HepG2 (cell line): ENCODE results near the gene LDLRAP1. TPM values are rescaled to one million over a fixed set of nuclear protein-coding genes. Genes with fewer than 3 reads are reported as not detected.

Source experiments
- ATAC-seq: fragments of 200-7000 bp; cut with Tn5 transposase; 3 replicates; pipeline ENCODE4 v1.9.1; 2020; ENCODE audit warnings: mild to moderate bottlenecking, moderate library complexity
- BruUV-seq: library from RNA; stranded (reverse); fragments of 400-500 nt; replicated peaks from 2 replicates; lab custom pipeline; 2021; lab: Mats Ljungman, UMichigan
- CTCF ChIA-PET: fragments of 300-600 bp; formaldehyde crosslinking; extraction: SDS; loops from one replicate; lab custom pipeline; 2021; ENCODE audit warnings: low total read pairs, inconsistent platforms, low intra/inter-chr PET ratio; lab: Yijun Ruan, JAX
- POLR2A ChIA-PET: fragments of 350-600 bp; sonication (Branson Sonifier 250); formaldehyde crosslinking; loops from one replicate; lab custom pipeline; 2020; ENCODE audit warnings: antibody characterized with exemption, inconsistent platforms; lab: Yijun Ruan, JAX
- DNase-seq: peaks from one replicate; pipeline ENCODE4 v3.0.0-alpha.2; 2015; ENCODE audit warnings: low spot score
- FAIRE-seq: peaks from 3 replicates; lab custom pipeline; 2011; peaks lifted over from hg19 to GRCh38; lab: Jason Lieb, UNC
- H2AFZ ChIP-seq: one replicate; pipeline ENCODE4 v1.6.1; 2011; ENCODE audit warnings: low read length, inconsistent platforms
- H3K27ac ChIP-seq: fragments of 300-600 bp; 3 replicates; pipeline ENCODE4 v1.8.0; 2011; ENCODE audit warnings: mixed run types, mild to moderate bottlenecking, mixed read lengths, low read length, inconsistent platforms; ENCODE audit not compliant: insufficient read depth; ENCODE audit errors: extremely low read length
- H3K27me3 ChIP-seq, 2 experiments: fragments of 200-600 bp in 1 of 2; 2 replicates in 1 of 2; 3 replicates in 1 of 2; pipeline versions ENCODE4 v1.6.0 to v1.8.0; 2011; ENCODE audit warnings: low read length in 2 of 2, mild to moderate bottlenecking in 2 of 2, moderate library complexity in 2 of 2, inconsistent platforms in 1 of 2; ENCODE audit not compliant: insufficient read depth in 2 of 2, control insufficient read depth in 1 of 2
- H3K36me3 ChIP-seq, 2 experiments: fragments of 200-600 bp in 1 of 2; replicated peaks in 1 of 2; 2 replicates in 1 of 2; 3 replicates in 1 of 2; pipeline versions ENCODE4 v1.5.1 to v1.8.0; 2011; ENCODE audit warnings: low read length in 2 of 2, inconsistent platforms in 1 of 2; ENCODE audit not compliant: insufficient read depth in 2 of 2, control insufficient read depth in 1 of 2
- H3K4me1 ChIP-seq: 2 replicates; pipeline ENCODE4 v1.5.1; 2012; ENCODE audit warnings: low read length, inconsistent platforms; ENCODE audit not compliant: insufficient read depth
- H3K4me2 ChIP-seq: 2 replicates; pipeline ENCODE4 v1.6.0; 2011; ENCODE audit warnings: low read depth, low read length, inconsistent platforms
- H3K4me3 ChIP-seq, 3 experiments: fragments of 200-600 bp in 1 of 3; sonication (generic), shearing (Covaris generic) in 1 of 3; replicated peaks in 1 of 3; 2 replicates each; pipeline ENCODE4 v1.5.1; 2011 to 2016; ENCODE audit warnings: low read length in 3 of 3, inconsistent platforms in 2 of 3, low read depth in 2 of 3, mild to moderate bottlenecking in 2 of 3, control low read depth in 1 of 3, mixed read lengths in 1 of 3; ENCODE audit not compliant: insufficient read depth in 1 of 3
- H3K79me2 ChIP-seq: one replicate; pipeline ENCODE4 v1.6.1; 2011; ENCODE audit warnings: low read length, inconsistent platforms; ENCODE audit not compliant: insufficient read depth
- H3K9ac ChIP-seq: 2 replicates; pipeline ENCODE4 v1.6.0; 2011; ENCODE audit warnings: mild to moderate bottlenecking, low read depth, low read length, inconsistent platforms; ENCODE audit not compliant: insufficient read depth
- H3K9me3 ChIP-seq: 2 replicates; pipeline ENCODE4 v1.5.1; 2012; ENCODE audit warnings: mild to moderate bottlenecking, low read length
- H4K20me1 ChIP-seq: 2 replicates; pipeline ENCODE4 v1.6.0; 2011; ENCODE audit warnings: inconsistent platforms, mild to moderate bottlenecking, low read length, moderate library complexity; ENCODE audit not compliant: insufficient read depth
- AGO1 ChIP-seq: fragments of 200-400 bp; formaldehyde crosslinking; IDR thresholded peaks from 2 replicates; pipeline ENCODE4 v1.6.1; 2017; ENCODE audit warnings: mild to moderate bottlenecking, low read depth, low read length, moderate library complexity; ENCODE audit not compliant: poor library complexity, severe bottlenecking
- MAZ ChIP-seq, 2 experiments: sonication (generic) in 1 of 2; formaldehyde crosslinking in 1 of 2; IDR thresholded peaks; 2 replicates each; pipeline versions ENCODE4 v1.5.0 to v1.6.1; 2012 to 2020; ENCODE audit warnings: low read depth in 2 of 2, mild to moderate bottlenecking in 2 of 2, borderline replicate concordance in 1 of 2, improper control_type of control experiment in 1 of 2, low read length in 1 of 2, missing genetic modification reagents in 1 of 2, moderate library complexity in 1 of 2
- MTF2 ChIP-seq: sonication (generic); formaldehyde crosslinking; IDR thresholded peaks from 2 replicates; pipeline ENCODE4 v1.5.0; 2020; ENCODE audit warnings: missing genetic modification reagents, borderline replicate concordance
- MXD1 ChIP-seq: sonication (generic); formaldehyde crosslinking; IDR thresholded peaks from 2 replicates; pipeline ENCODE4 v1.4.0; 2020; ENCODE audit warnings: mild to moderate bottlenecking, missing genetic modification reagents
- PPARG ChIP-seq: conservative IDR thresholded peaks from 2 replicates; pipeline ENCODE4 v1.6.1; 2016; ENCODE audit warnings: missing biosample characterization, missing genetic modification reagents
- RFXANK ChIP-seq: IDR thresholded peaks from 2 replicates; pipeline ENCODE4 v1.6.1; 2016
- SUZ12 ChIP-seq: fragments of 150-350 bp; IDR thresholded peaks from 2 replicates; pipeline ENCODE4 v1.6.1; 2014; ENCODE audit warnings: low read depth, low read length
- ZNF512B ChIP-seq: sonication (generic); formaldehyde crosslinking; IDR thresholded peaks from 2 replicates; pipeline ENCODE4 v1.5.1; 2020; ENCODE audit warnings: missing genetic modification reagents, mild to moderate bottlenecking, borderline replicate concordance
- WGBS: methylation state at CpG from one replicate; pipeline ENCODE4 v1.1.6; 2017; ENCODE audit warnings: low lambda C conversion rate; 5-methylcytosine and 5-hydroxymethylcytosine counted together
- in situ Hi-C: cut with HindIII; loops from 2 replicates; pipeline ENCODE4 v1.10.0; 2017; ENCODE audit warnings: low pct_unique_long_range_greater_than_20kb; ENCODE audit not compliant: extremely low pct_ligation_motif_present
- intact Hi-C: fragments of 100-400 bp; cut with micrococcal nuclease; formaldehyde crosslinking; loops from one replicate; pipeline ENCODE4 v1.10.0; 2022; ENCODE audit not compliant: unreplicated experiment
- polyA plus RNA-seq, 8 experiments: library from polyadenylated mRNA; depleted of rRNA in 3 of 8; stranded (reverse) in 7 of 8; unstranded in 1 of 8; fragments of >200 nt; fragmentation: Illumina TruSeq in 4 of 8; extraction: Trizol in 4 of 8; gene quantifications; 2 replicates each; pipeline versions ENCODE4 v1.2.1 to v1.2.3, GENCODE V29; 2011 to 2016; ENCODE audit warnings: low read depth in 4 of 8, missing spikeins in 1 of 8, mixed read lengths in 1 of 8; ENCODE audit not compliant: insufficient read depth in 1 of 8
- total RNA-seq, 5 experiments: library from RNA; depleted of rRNA; stranded (reverse); fragments of >200 nt; fragmentation: Illumina TruSeq; extraction: Trizol; gene quantifications; 2 replicates each; pipeline ENCODE4 v1.2.3, GENCODE V29; 2016; ENCODE audit warnings: low read depth in 1 of 5
- TF ChIP-seq, protein P1 (sequence below): sonication (generic); formaldehyde crosslinking; IDR thresholded peaks from 2 replicates; pipeline ENCODE4 v1.9.0; 2021; ENCODE audit warnings: missing genetic modification reagents, borderline replicate concordance

LDLRAP1 gene
- total and polyA plus RNA-seq, 2 of the 13 experiments (the other 11 are each of a cell fraction or from before 2014, with no cell fraction given), result 7.2 to 12.1 TPM

DNA sequence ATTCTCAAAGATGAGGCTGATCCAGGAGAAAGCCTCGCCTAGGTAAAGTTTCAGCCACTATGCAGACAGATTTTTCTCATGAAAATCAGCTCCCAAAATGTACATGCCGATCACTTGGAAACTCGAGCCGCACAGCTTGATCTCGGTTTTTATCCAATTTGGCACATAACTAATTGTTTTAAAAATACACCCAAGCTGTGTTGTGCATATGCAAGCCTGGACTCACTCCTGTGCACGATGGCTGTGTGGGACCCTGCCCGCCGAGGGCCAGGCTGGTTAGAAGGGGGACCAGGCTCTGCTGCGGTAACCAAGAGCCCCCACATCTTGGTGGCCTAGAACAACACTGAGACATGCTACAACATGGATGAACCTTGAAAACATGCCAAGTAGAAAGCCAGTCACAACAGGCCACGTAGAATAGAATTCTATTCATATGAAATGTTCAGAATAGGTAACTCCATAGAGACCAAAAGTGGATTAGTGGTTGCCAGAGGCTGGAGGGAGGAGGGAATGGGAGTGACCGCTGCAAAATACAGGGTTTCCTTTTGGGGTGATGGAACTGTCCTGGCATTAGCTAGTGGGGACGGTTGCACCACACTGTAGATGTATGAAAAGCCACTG, 16.1 kb upstream of the LDLRAP1 start:
- H3K9ac ChIP-seq, result no peak overlapping the region
- WGBS, result 46% methylated on average over 12 of the region's 12 CpGs
- H3K27ac ChIP-seq, result no peak overlapping the region
- no TSS peak for BruUV-seq
- intact Hi-C loops (no loop called here), in situ Hi-C loops (no loop called here)
- H3K4me2 ChIP-seq, result no peak overlapping the region
- ChIA-PET POLR2A (no interaction called here), CTCF (no interaction called here)
- no peaks in the 10 kb centered on the region for H3K36me3 ChIP-seq
- ATAC-seq (no peak), DNase-seq (no peak), FAIRE-seq (no peak)
- no peak overlapping the region for H3K4me3 ChIP-seq
- no peak overlapping the region for H2AFZ ChIP-seq
- no peaks in the 10 kb centered on the region for H4K20me1 ChIP-seq
- peaks cover 29% of the 10 kb centered on the region for H3K4me1 ChIP-seq
- peaks cover 1 to 4% of the 10 kb centered on the region in 2 experiments; a peak in 4 of 5 replicates for H3K27me3 ChIP-seq
- no peaks in the 10 kb centered on the region for H3K79me2 ChIP-seq
- TF ChIP-seq PPARG (CRISPR knock-in tag) (no peak), RFXANK (CRISPR knock-in tag) (no peak), MXD1 (CRISPR knock-in tag) (no peak), AGO1 (no peak), ZNF512B (CRISPR knock-in tag) (no peak), MTF2 (CRISPR knock-in tag) (no peak), MAZ (IDR thresholded peaks at IDR 0.05; ENCODE audit: borderline replicate concordance, low read depth, low read length) (no peak), MAZ (CRISPR knock-in tag; IDR thresholded peaks at IDR 0.05; ENCODE audit: low read depth) (no peak), SUZ12 (no peak)
- TF ChIP-seq, protein P1, sequence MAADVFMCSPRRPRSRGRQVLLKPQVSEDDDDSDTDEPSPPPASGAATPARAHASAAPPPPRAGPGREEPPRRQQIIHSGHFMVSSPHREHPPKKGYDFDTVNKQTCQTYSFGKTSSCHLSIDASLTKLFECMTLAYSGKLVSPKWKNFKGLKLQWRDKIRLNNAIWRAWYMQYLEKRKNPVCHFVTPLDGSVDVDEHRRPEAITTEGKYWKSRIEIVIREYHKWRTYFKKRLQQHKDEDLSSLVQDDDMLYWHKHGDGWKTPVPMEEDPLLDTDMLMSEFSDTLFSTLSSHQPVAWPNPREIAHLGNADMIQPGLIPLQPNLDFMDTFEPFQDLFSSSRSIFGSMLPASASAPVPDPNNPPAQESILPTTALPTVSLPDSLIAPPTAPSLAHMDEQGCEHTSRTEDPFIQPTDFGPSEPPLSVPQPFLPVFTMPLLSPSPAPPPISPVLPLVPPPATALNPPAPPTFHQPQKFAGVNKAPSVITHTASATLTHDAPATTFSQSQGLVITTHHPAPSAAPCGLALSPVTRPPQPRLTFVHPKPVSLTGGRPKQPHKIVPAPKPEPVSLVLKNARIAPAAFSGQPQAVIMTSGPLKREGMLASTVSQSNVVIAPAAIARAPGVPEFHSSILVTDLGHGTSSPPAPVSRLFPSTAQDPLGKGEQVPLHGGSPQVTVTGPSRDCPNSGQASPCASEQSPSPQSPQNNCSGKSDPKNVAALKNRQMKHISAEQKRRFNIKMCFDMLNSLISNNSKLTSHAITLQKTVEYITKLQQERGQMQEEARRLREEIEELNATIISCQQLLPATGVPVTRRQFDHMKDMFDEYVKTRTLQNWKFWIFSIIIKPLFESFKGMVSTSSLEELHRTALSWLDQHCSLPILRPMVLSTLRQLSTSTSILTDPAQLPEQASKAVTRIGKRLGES (CRISPR knock-in tag), result no peak
- H3K9me3 ChIP-seq, result no peaks in the 10 kb centered on the region
